Brain microvascular endothelial cell (primary cell): ENCODE data around the gene ZNF423.

Experiments
- DNase-seq: peaks from one replicate; pipeline ENCODE4 v3.0.0-alpha.2; 2020
- H3K27ac ChIP-seq: fragments of 250-450 bp; sonication (Bioruptor Pico); 2 replicates; pipeline ENCODE4 v1.5.1; 2020; ENCODE audit warnings: mild to moderate bottlenecking, moderate library complexity
- H3K27me3 ChIP-seq: fragments of 250-450 bp; sonication (Bioruptor Pico); replicated peaks from 2 replicates; pipeline ENCODE4 v1.5.1; 2020; ENCODE audit warnings: mild to moderate bottlenecking
- H3K36me3 ChIP-seq: fragments of 250-450 bp; sonication (Bioruptor Pico); replicated peaks from 2 replicates; pipeline ENCODE4 v1.5.1; 2020; ENCODE audit warnings: mild to moderate bottlenecking
- H3K4me3 ChIP-seq: 2 replicates; pipeline ENCODE4 v1.5.1; 2011; ENCODE audit warnings: low read depth, mild to moderate bottlenecking, control low read depth, low read length, moderate library complexity
- CTCF ChIP-seq: IDR thresholded peaks from 2 replicates; pipeline ENCODE4 v1.5.1; 2011; ENCODE audit warnings: low read depth, mild to moderate bottlenecking, moderate library complexity, low read length, control low read depth, inconsistent platforms; ENCODE audit errors: missing control alignments
- in situ Hi-C: cut with HindIII; loops from 2 replicates; pipeline ENCODE4 v1.10.0; 2017; ENCODE audit warnings: low sequenced_read_pairs, low pct_ligation_motif_present

ZNF423 gene

GRCh38 chr16:49460786-49461470 lies 395.0 kb downstream of the ZNF423 start:
- no peak for TF ChIP-seq CTCF
- DNase-seq, result no peak
- Histone ChIP-seq H3K27me3 (peaks cover 3% of the 10 kb centered on the region), H3K36me3 (no peaks in the 10 kb centered on the region), H3K27ac (no peak overlapping the region), H3K4me3 (no peak overlapping the region)
- in situ Hi-C loops, result no loop called here

GRCh38 chr16:49459953-49460735 lies 395.8 kb downstream of the ZNF423 start:
- H3K27me3 ChIP-seq, result no peaks in the 10 kb centered on the region
- H3K36me3 ChIP-seq, result no peaks in the 10 kb centered on the region
- TF ChIP-seq CTCF, result no peak
- no peak overlapping the region for H3K4me3 ChIP-seq
- in situ Hi-C loops, result no loop called here
- DNase-seq, result no peak
- no peak overlapping the region for H3K27ac ChIP-seq

GRCh38 chr16:49458656-49459445 lies 397.1 kb downstream of the ZNF423 start:
- Histone ChIP-seq H3K4me3 (no peak overlapping the region), H3K27me3 (no peaks in the 10 kb centered on the region), H3K27ac (no peak overlapping the region), H3K36me3 (no peaks in the 10 kb centered on the region)
- in situ Hi-C loops, result no loop called here
- DNase-seq, result no peak
- TF ChIP-seq CTCF, result no peak

- TF ChIP-seq CTCF, result no peak
- Histone ChIP-seq H3K27ac (no peak overlapping the region), H3K36me3 (no peaks in the 10 kb centered on the region), H3K27me3 (no peaks in the 10 kb centered on the region), H3K4me3 (no peak overlapping the region)
- in situ Hi-C loops, result no loop called here
- DNase-seq, result no peak
These were observed 397.7 kb downstream of the ZNF423 start for GRCh38 chr16:49458243-49458642.

DNA sequence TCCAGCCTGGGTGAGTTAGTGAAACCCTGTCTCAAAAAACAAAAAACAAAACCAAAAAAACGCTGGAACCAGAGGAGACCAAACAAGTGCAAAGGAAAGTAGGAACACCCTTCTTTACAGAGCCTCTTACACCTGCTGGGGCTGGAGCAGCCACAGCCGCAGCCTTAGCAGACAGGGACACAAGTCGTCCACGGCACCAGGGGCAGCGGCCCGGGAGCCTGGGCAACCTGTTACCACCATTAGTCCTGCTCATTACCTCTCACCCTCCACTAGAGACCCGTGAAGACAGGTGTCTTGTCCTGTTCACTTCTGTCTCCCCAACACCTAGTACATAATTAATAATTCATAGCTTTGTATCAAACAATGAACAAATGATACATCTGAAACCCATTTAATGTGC lies 398.7 kb downstream of the ZNF423 start:
- no peak for TF ChIP-seq CTCF
- no peaks in the 10 kb centered on the region for H3K27me3 ChIP-seq
- H3K27ac ChIP-seq, result no peak overlapping the region
- in situ Hi-C loops, result no loop called here
- no peaks in the 10 kb centered on the region for H3K36me3 ChIP-seq
- no peak for DNase-seq
- H3K4me3 ChIP-seq, result no peak overlapping the region
